Measurements from ENCODE around the gene INTS3.
"Not testable (repeated sequence)": the region's sequence is repeated elsewhere in the genome, so short reads cannot be mapped to it uniquely, and the experiment has no call there.

INTS3 gene

DNA sequence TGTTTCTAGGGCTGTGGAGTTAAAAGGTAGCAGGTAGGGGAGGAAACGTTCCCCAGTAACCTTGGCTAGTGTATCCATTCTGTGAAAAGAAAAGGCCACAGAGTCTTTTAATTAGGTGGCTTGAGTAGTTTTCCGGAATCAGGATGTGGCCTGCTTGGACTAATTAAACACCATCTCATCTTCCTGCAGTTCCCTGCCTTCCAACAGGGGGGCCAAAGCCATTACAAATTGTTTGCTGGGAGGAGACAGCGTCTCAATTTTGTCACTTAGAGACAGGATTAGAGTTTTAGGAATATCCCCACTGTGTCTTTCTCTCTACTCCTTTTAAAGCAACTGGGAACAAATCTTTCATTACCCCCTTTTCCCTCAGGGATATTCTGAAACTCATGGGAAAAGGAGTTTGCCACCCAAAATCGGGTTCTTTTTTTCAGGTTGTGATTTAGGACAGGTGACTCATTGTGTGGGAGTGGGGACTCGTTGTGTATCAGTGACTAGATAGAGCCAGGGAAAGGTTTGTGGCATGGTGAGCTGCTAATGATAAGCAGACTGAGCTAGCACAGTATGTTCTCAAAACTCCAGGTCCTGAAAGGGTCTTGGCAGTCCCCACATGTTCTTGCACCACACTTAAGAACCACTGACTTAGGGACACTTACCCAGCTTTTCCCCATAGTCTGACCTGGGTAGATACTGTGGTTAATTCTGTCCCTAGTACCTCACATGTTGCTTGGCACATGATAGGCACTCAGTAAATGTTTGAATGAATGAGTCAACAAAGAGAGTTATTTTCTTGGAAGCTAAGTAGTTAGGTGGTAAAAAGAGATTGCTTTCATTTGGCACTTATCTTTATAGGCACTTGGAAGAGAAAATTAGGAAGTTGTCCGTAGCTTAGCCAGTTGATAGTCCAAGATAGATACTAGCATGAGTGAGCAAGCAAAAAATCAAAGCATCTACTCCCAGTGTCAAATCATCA, 22.5 kb downstream of the INTS3 start:
- Histone ChIP-seq H3K4me3 (ENCODE audit: low read length) (no peak overlapping the region), H2AFZ (ENCODE audit: low read depth, low read length) (no peak overlapping the region), H3K36me3 (ENCODE audit: insufficient read depth, low read length) (peaks cover 76% of the 10 kb centered on the region), H3K9me3 (ENCODE audit: low read length) (no peaks in the 10 kb centered on the region), H3K4me1 (ENCODE audit: insufficient read depth, low read length) (no peaks in the 10 kb centered on the region), H3K27me3 (ENCODE audit: insufficient read depth, low read length) (no peaks in the 10 kb centered on the region)

DNA sequence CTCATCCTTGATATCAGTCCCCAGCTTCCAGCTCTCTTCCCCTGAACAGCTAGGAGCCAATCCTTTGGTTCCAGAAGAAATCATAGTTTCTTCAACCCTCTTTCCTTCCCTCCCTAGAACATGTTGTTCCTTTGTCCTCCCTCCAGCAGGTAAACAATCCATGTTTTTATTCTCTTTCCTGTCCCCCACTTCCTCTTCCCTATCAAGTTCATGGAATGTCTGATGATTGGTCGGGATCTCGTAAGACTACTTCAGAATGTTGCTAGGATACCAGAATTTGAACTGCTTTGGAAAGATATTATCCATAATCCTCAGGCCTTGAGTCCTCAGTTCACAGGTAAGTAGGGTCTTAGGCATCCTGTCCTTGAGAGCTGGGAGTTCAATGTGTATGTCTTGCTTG, 24.2 kb downstream of the INTS3 start:
- no peak overlapping the region for H3K4me3 ChIP-seq (ENCODE audit: low read length)

DNA sequence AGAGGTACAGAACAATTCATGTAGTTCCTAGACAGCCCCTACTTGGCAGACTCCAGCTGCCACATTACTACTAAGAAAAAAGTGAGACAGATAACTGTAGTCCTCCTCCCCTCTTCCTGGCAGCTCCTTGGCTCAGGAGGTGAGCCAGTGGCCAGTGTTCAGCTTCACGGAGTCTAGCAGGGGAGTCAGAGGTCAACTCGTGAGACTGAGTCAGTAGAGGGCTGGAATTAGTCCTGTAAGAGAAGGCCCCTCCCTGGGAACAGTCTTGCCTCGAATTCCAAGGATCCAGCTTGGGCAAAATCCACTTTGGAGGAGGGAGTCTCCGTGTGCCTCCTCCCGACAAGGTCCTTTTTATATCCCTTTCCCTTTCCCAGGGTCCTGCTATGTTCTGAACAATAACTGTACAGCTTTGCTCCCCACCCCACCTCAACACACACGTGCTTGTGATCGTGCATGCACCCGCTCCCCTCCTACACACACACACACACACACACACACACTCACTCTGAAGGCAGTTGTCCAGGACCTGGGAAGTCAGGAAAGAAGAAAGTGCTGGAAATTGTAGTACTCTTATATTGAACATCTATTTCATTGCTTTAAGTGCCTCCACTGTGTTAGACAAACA, 24.8 kb downstream of the INTS3 start:
- H3K4me1 ChIP-seq (ENCODE audit: insufficient read depth, low read length): peaks cover under 1% of the 10 kb centered on the region
- no peaks in the 10 kb centered on the region for H3K27me3 ChIP-seq (ENCODE audit: insufficient read depth, low read length)
- peaks cover 80% of the 10 kb centered on the region for H3K36me3 ChIP-seq (ENCODE audit: insufficient read depth, low read length)

More for the DNA sequence above, 24.2 kb downstream of the INTS3 start:
- H3K4me1 ChIP-seq (ENCODE audit: insufficient read depth, low read length): no peaks in the 10 kb centered on the region
- H3K36me3 ChIP-seq (ENCODE audit: insufficient read depth, low read length): peaks cover 80% of the 10 kb centered on the region
- no peak overlapping the region for H2AFZ ChIP-seq (ENCODE audit: low read depth, low read length)
- no peaks in the 10 kb centered on the region for H3K27me3 ChIP-seq (ENCODE audit: insufficient read depth, low read length)
- no peaks in the 10 kb centered on the region for H3K9me3 ChIP-seq (ENCODE audit: low read length)

DNA sequence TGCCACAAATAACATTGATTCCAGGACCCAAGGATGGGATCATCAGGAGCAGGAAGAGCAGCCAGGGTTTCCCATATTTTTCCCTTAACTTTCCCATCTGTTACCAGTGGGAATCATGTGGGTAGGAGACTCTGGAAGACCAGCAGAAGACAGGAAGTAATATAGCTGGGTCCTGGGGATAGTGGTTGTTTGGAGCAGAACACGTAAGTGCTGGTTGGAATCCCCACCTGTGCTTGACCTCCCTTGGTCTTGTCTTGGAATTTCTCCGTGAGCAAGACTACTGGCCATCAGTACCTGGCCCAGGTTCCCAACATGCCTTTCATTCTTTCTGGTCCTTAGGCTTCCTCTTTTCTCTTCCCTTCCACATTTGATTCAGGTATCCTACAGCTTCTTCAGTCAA, 26.4 kb downstream of the INTS3 start:
- no peaks in the 10 kb centered on the region for H3K27me3 ChIP-seq (ENCODE audit: insufficient read depth, low read length)
- H2AFZ ChIP-seq (ENCODE audit: low read depth, low read length): no peak overlapping the region
- no peaks in the 10 kb centered on the region for H3K9me3 ChIP-seq (ENCODE audit: low read length)
- peaks cover 2% of the 10 kb centered on the region for H3K4me1 ChIP-seq (ENCODE audit: insufficient read depth, low read length)
- no peak overlapping the region for H3K4me3 ChIP-seq (ENCODE audit: low read length)
- H3K36me3 ChIP-seq (ENCODE audit: insufficient read depth, low read length): peaks cover 81% of the 10 kb centered on the region

More for the DNA sequence above, 24.8 kb downstream of the INTS3 start:
- H3K4me3 ChIP-seq (ENCODE audit: low read length): no peak overlapping the region
- no peak overlapping the region for H2AFZ ChIP-seq (ENCODE audit: low read depth, low read length)
- H3K9me3 ChIP-seq (ENCODE audit: low read length): no peaks in the 10 kb centered on the region

DNA sequence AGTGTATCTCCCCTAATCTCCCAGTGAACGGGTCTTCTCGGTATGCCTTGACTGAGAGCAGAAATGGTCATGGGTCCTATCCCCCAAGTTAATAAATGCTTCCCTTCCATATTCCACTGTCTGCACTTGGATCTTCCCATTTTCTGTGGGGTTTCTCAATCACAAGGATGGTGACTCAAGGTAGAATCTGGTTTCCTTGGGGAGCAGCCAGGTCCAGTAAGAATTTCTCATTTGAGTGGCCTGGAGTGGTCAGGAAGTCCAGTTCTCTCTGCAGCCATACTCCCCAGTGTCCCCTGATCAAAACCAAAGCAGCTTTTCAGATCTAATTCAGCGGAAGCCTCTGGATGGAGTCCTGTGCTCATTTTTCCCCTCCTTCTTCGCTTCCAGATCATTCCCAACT, 32.6 kb downstream of the INTS3 start:
- Histone ChIP-seq H3K27me3 (ENCODE audit: insufficient read depth, low read length) (no peaks in the 10 kb centered on the region), H3K4me3 (ENCODE audit: low read length) (no peak overlapping the region), H3K9me3 (ENCODE audit: low read length) (no peaks in the 10 kb centered on the region), H3K4me1 (ENCODE audit: insufficient read depth, low read length) (peaks cover 2% of the 10 kb centered on the region), H3K36me3 (ENCODE audit: insufficient read depth, low read length) (peaks cover 85% of the 10 kb centered on the region), H2AFZ (ENCODE audit: low read depth, low read length) (no peak overlapping the region)

DNA sequence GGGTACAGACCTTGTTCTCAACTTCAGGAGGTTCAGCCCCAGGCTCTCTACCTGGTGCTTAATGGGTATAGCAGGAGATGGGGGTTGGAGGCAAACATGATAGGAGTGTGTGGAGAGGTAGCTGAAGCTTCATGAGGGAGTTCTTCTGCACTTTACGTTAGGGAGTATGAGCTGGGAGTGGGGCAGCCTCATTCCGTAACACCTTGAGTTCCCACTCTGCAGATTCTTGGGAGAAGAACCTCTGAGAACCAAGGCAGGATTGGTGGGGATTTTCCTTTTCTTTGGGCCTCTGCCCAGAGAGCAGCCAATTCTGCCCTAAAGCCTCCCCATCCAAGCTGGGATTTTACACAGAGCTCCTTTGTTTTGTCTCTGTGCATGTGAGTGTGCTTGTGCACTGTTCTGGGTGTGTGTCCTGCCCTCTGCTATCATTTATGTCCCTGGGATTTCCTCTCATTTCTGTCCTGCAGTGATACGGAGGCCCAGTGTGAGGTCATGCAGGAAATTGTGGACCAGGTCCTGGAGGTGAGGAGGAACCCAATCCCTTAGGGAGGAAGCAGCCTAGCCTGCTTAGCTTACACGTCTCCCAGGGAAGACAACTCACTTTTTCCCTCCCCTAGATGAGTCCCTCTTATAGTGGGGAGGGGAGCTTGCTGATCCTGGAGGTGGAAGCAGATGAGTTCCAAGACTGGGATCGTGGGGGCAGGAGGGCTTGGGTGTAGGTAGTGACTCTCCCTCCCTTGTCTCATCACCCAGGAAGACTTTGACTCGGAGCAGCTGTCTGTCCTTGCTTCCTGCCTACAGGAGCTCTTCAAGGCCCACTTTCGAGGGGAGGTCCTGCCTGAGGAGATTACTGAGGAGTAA, 35.7 kb downstream of the INTS3 start:
- Histone ChIP-seq H2AFZ (ENCODE audit: low read depth, low read length) (no peak overlapping the region), H3K4me3 (ENCODE audit: low read length) (no peak overlapping the region), H3K4me1 (ENCODE audit: insufficient read depth, low read length) (no peaks in the 10 kb centered on the region), H3K9me3 (ENCODE audit: low read length) (no peaks in the 10 kb centered on the region), H3K27me3 (ENCODE audit: insufficient read depth, low read length) (no peaks in the 10 kb centered on the region), H3K36me3 (ENCODE audit: insufficient read depth, low read length) (peaks cover 79% of the 10 kb centered on the region)

DNA sequence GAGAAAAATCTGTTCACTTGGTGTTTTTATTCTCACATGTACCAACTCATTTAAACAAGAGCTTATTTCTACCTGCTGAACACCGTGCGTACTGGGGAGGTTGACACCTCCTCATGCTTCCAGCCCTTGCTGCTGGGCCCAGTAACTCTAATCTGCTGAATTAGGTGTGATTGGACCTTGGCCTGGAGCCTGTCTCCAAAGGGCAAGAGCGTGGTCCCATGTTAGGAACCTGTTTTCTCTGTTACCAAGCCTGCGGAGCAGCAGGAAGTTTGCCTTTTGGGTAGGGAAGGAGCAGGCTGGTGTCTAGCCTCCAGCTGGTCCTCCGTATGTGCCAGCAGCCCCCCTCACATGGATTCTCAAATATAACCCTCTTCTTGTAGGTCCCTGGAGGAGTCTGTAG, 36.5 kb downstream of the INTS3 start:
- H3K27me3 ChIP-seq (ENCODE audit: insufficient read depth, low read length): no peaks in the 10 kb centered on the region
- H3K36me3 ChIP-seq (ENCODE audit: insufficient read depth, low read length): peaks cover 80% of the 10 kb centered on the region
- H3K9me3 ChIP-seq (ENCODE audit: low read length): no peaks in the 10 kb centered on the region
- H2AFZ ChIP-seq (ENCODE audit: low read depth, low read length): no peak overlapping the region
- no peak overlapping the region for H3K4me3 ChIP-seq (ENCODE audit: low read length)
- no peaks in the 10 kb centered on the region for H3K4me1 ChIP-seq (ENCODE audit: insufficient read depth, low read length)

DNA sequence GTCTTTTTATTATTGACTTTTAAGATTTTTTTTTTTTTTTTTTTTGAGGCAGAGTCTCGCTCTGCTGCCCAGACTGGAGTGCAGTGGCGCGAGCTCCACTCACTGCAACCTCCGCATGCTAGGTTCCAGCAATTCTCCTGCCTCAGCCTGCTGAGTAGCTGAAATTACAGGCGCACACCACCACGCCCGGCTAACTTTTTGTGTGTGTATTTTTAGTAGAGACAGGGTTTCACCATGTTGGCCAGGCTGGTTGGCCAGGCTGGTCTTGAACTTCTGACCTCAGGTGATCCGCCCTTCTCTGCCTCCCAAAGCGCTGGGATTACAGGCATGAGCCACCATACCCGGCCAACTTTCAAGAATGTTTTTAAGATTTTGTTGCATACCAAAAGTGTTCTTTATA, 38.8 kb downstream of the INTS3 start:
- H3K27me3 ChIP-seq (ENCODE audit: insufficient read depth, low read length); H3K4me1 ChIP-seq (ENCODE audit: insufficient read depth, low read length); H3K4me3 ChIP-seq (ENCODE audit: low read length); H3K9me3 ChIP-seq (ENCODE audit: low read length); H2AFZ ChIP-seq (ENCODE audit: low read depth, low read length): not testable (repeated sequence)
- peaks cover 77% of the 10 kb centered on the region for H3K36me3 ChIP-seq (ENCODE audit: insufficient read depth, low read length)

DNA sequence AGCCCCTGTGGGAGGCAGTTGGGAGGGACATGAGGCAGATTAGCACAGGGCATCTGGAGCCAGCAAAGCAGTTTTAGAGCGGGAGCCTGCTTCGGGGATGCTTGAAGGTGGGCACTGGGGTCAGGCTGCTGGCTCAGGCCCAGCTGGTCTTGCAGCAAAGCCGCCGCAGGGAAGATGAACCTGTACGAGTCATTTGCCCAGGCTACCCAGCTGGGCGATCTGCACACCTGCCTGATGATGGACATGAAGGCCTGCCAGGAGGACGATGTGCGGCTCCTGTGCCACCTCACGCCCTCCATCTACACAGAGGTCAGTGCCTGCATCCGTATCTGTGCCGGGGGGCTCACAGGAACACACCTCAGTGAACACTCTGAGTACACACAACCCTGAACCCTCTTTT, 39.7 kb downstream of the INTS3 start:
- H3K27me3 ChIP-seq (ENCODE audit: insufficient read depth, low read length): no peaks in the 10 kb centered on the region
- H3K9me3 ChIP-seq (ENCODE audit: low read length): no peaks in the 10 kb centered on the region
- peaks cover 78% of the 10 kb centered on the region for H3K36me3 ChIP-seq (ENCODE audit: insufficient read depth, low read length)
- H2AFZ ChIP-seq (ENCODE audit: low read depth, low read length): no peak overlapping the region
- no peak overlapping the region for H3K4me3 ChIP-seq (ENCODE audit: low read length)
- H3K4me1 ChIP-seq (ENCODE audit: insufficient read depth, low read length): no peaks in the 10 kb centered on the region

DNA sequence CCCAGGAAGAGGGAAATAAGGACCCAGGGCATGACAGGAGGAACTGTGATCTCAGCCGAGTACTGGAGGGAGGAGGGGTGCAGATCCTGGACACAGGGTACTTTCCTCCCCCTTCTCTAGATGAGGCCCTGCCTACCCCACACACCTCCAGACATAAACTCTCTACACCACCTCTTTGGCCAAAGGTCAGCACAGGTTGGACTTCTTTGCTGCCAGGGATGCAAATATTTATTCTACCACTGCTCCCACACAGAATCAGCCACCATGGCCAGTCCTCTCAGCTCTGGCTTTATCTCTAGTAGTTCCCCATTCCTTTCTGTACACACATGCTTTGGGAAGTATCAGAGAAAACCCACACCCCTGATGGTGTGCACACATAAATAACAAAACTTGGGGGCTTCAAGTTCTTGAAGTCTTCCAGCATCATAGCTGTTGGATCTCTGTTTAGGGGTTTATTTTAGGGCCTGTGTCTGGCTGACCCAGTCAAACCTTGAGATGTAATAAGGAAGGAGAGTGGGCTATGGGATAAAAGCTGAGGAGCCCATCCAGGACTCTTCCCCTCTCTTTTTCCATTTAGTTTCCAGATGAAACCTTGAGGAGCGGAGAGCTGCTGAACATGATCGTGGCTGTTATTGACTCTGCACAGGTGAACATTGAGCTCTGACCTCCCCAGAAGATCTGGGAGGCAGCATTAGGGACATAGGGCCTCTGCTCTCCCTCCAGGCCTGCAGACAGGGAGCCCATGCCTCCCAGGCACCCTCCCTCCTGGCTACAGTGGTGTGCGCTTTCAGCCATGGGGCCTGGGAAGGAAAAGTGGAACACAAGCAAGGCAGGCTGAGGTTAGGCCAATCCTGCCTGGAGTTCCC, 40.7 kb downstream of the INTS3 start:
- H3K27me3 ChIP-seq (ENCODE audit: insufficient read depth, low read length): no peaks in the 10 kb centered on the region
- no peak overlapping the region for H2AFZ ChIP-seq (ENCODE audit: low read depth, low read length)
- no peaks in the 10 kb centered on the region for H3K4me1 ChIP-seq (ENCODE audit: insufficient read depth, low read length)
- no peak overlapping the region for H3K4me3 ChIP-seq (ENCODE audit: low read length)
- H3K36me3 ChIP-seq (ENCODE audit: insufficient read depth, low read length): peaks cover 78% of the 10 kb centered on the region
- no peaks in the 10 kb centered on the region for H3K9me3 ChIP-seq (ENCODE audit: low read length)

DNA sequence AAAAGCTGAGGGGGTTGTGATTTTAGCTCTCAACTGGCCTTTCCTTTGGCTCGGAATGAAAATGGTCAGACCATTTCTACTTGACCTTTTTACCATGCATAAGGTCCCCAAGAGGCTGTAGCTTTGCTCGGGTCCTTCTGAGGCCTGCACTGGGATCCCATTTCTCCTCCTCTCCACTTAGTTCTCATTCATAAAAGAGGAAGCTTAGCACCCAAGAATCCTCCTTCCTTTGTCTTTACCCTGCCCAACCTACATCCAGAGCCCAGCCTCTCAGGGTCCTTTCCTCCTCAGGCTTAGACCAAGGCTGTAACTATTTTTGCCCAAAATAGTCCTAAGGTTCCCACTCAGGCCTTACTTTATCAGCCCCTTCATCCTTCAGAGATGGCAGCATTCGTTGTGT, 41.4 kb downstream of the INTS3 start:
- Histone ChIP-seq H3K36me3 (ENCODE audit: insufficient read depth, low read length) (peaks cover 78% of the 10 kb centered on the region), H2AFZ (ENCODE audit: low read depth, low read length) (no peak overlapping the region), H3K4me1 (ENCODE audit: insufficient read depth, low read length) (no peaks in the 10 kb centered on the region), H3K4me3 (ENCODE audit: low read length) (no peak overlapping the region), H3K9me3 (ENCODE audit: low read length) (no peaks in the 10 kb centered on the region), H3K27me3 (ENCODE audit: insufficient read depth, low read length) (no peaks in the 10 kb centered on the region)

DNA sequence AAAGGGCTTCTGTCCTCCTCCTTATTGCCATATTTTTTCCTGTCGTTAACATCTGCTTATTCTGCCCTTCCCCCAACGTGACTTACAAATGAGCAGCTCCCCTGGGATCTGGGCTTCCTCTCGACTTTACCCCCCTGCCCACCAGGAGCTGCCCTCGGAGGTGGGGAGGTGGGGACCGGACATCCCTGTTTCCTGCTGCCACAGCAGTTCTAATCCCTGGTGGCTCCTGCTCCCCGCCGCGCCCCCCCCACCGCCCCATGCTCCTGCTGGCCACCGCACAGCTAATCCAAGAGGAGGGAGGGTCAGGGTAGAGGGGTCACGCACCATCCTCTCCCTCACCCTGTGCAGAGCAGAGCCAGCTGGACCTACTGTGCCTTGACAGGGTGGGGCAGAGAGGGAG, 42.9 kb downstream of the INTS3 start:
- no peaks in the 10 kb centered on the region for H3K4me1 ChIP-seq (ENCODE audit: insufficient read depth, low read length)
- peaks cover 70% of the 10 kb centered on the region for H3K36me3 ChIP-seq (ENCODE audit: insufficient read depth, low read length)
- no peaks in the 10 kb centered on the region for H3K9me3 ChIP-seq (ENCODE audit: low read length)
- no peak overlapping the region for H3K4me3 ChIP-seq (ENCODE audit: low read length)
- no peak overlapping the region for H2AFZ ChIP-seq (ENCODE audit: low read depth, low read length)
- H3K27me3 ChIP-seq (ENCODE audit: insufficient read depth, low read length): no peaks in the 10 kb centered on the region
